Mucosa of rectum (tissue), 2 donors: Measurements from ENCODE around the gene APOE.
A peak's percentile ranks its signal among the peaks of the same experiment; 100 is the strongest.

Experiments
- H3K27ac ChIP-seq, 2 donors: one replicate each; pipeline ENCODE4 v1.7.0; 2013; ENCODE audit warnings: inconsistent platforms in 2 of 2, low read depth in 2 of 2, low read length in 2 of 2
- H3K27me3 ChIP-seq, 2 donors: one replicate each; pipeline ENCODE4 v1.7.0; 2013; ENCODE audit warnings: low read length in 2 of 2; ENCODE audit not compliant: control insufficient read depth in 2 of 2, insufficient read depth in 2 of 2
- H3K36me3 ChIP-seq, 2 donors: one replicate each; pipeline ENCODE4 v1.7.0; 2013; ENCODE audit warnings: low read length in 2 of 2; ENCODE audit not compliant: control insufficient read depth in 2 of 2, insufficient read depth in 2 of 2
- H3K4me1 ChIP-seq, 2 donors: one replicate each; pipeline ENCODE4 v1.7.0; 2013; ENCODE audit warnings: low read length in 2 of 2, mild to moderate bottlenecking in 1 of 2; ENCODE audit not compliant: control insufficient read depth in 2 of 2, insufficient read depth in 2 of 2
- H3K4me3 ChIP-seq, 2 donors: one replicate each; pipeline ENCODE4 v1.7.0; 2013; ENCODE audit warnings: low read length in 2 of 2
- H3K9ac ChIP-seq, 2 donors: one replicate each; pipeline ENCODE4 v1.7.0; 2013; ENCODE audit warnings: low read length in 2 of 2, low read depth in 1 of 2, mild to moderate bottlenecking in 1 of 2
- H3K9me3 ChIP-seq, 2 donors: one replicate each; pipeline ENCODE4 v1.7.0; 2013; ENCODE audit warnings: low read length in 2 of 2; ENCODE audit not compliant: control insufficient read depth in 2 of 2
- donor health status: healthy.
- donor health status: Normal muscosa, but diverticular disease.

The APOE gene

GRCh38 chr19:44893332-44894051, 12.1 kb upstream of the APOE start:
- peaks cover 23 to 47% of the 10 kb centered on the region in 2 donors for H3K36me3 ChIP-seq
- peaks cover 18 to 20% of the 10 kb centered on the region in 2 donors for H3K4me1 ChIP-seq
- no peaks in the 10 kb centered on the region for H3K9me3 ChIP-seq
- no peak overlapping the region for H3K9ac ChIP-seq
- no peak overlapping the region for H3K27ac ChIP-seq
- H3K4me3 ChIP-seq, result no peak overlapping the region
- no peaks in the 10 kb centered on the region for H3K27me3 ChIP-seq

GRCh38 chr19:44894052-44894400, 11.6 kb upstream of the APOE start:
- Histone ChIP-seq H3K27me3 (no peaks in the 10 kb centered on the region), H3K9ac (no peak overlapping the region), H3K36me3 (peaks cover 23 to 47% of the 10 kb centered on the region in 2 donors), H3K9me3 (no peaks in the 10 kb centered on the region), H3K27ac (no peak overlapping the region), H3K4me1 (peaks cover 18 to 20% of the 10 kb centered on the region in 2 donors), H3K4me3 (no peak overlapping the region)

GRCh38 chr19:44894946-44895345, 10.7 kb upstream of the APOE start:
- Histone ChIP-seq H3K4me3 (no peak overlapping the region), H3K27ac (no peak overlapping the region), H3K4me1 (peaks cover 14 to 15% of the 10 kb centered on the region in 2 donors), H3K9ac (no peak overlapping the region), H3K9me3 (no peaks in the 10 kb centered on the region), H3K36me3 (peaks cover 25 to 49% of the 10 kb centered on the region in 2 donors), H3K27me3 (no peaks in the 10 kb centered on the region)

GRCh38 chr19:44897835-44898234, 7.8 kb upstream of the APOE start:
- Histone ChIP-seq H3K9me3 (no peaks in the 10 kb centered on the region), H3K4me1 (no peaks in the 10 kb centered on the region), H3K27me3 (no peaks in the 10 kb centered on the region), H3K36me3 (peaks cover 37 to 66% of the 10 kb centered on the region in 2 donors), H3K9ac (no peak overlapping the region), H3K4me3 (no peak overlapping the region), H3K27ac (no peak overlapping the region)

- H3K36me3 ChIP-seq, result peaks cover 28 to 47% of the 10 kb centered on the region in 2 donors
- H3K27me3 ChIP-seq, result peaks cover 3 to 4% of the 10 kb centered on the region in 2 donors
- no peak overlapping the region for H3K4me3 ChIP-seq
- H3K9ac ChIP-seq, result no peak overlapping the region
- no peak overlapping the region for H3K27ac ChIP-seq
- peaks cover 5 to 6% of the 10 kb centered on the region in 2 donors for H3K4me1 ChIP-seq
- H3K9me3 ChIP-seq, result no peaks in the 10 kb centered on the region
These were observed 5.0 kb upstream of the APOE start for GRCh38 chr19:44900328-44901244.

GRCh38 chr19:44903216-44903601, 2.4 kb upstream of the APOE start:
- no peak overlapping the region for H3K27ac ChIP-seq
- H3K9ac ChIP-seq, result no peak overlapping the region

GRCh38 chr19:44903602-44904425, 1.8 kb upstream of the APOE start:
- peaks cover 5 to 9% of the 10 kb centered on the region in 2 donors for H3K4me1 ChIP-seq
- peak overlapping the region in 1 of 2 donors; percentile 12 for H3K9ac ChIP-seq
- peaks cover 14 to 25% of the 10 kb centered on the region in 2 donors for H3K36me3 ChIP-seq
- no peak overlapping the region for H3K4me3 ChIP-seq
- peaks cover 8 to 11% of the 10 kb centered on the region in 2 donors for H3K27me3 ChIP-seq
- no peaks in the 10 kb centered on the region for H3K9me3 ChIP-seq
- no peak overlapping the region for H3K27ac ChIP-seq

More at GRCh38 chr19:44903216-44903601, 2.4 kb upstream of the APOE start:
- Histone ChIP-seq H3K9me3 (no peaks in the 10 kb centered on the region), H3K4me1 (peaks cover 5 to 9% of the 10 kb centered on the region in 2 donors), H3K36me3 (peaks cover 14 to 25% of the 10 kb centered on the region in 2 donors), H3K27me3 (peaks cover 8 to 11% of the 10 kb centered on the region in 2 donors), H3K4me3 (no peak overlapping the region)

- Histone ChIP-seq H3K4me1 (peaks cover 5 to 9% of the 10 kb centered on the region in 2 donors), H3K27ac (no peak overlapping the region), H3K9ac (no peak overlapping the region), H3K9me3 (no peaks in the 10 kb centered on the region), H3K4me3 (no peak overlapping the region), H3K36me3 (peaks cover 14 to 25% of the 10 kb centered on the region in 2 donors), H3K27me3 (peaks cover 8 to 11% of the 10 kb centered on the region in 2 donors)
These were observed 1.1 kb upstream of the APOE start for GRCh38 chr19:44904426-44904994.

- H3K27ac ChIP-seq, result no peak overlapping the region
- peaks cover 8 to 11% of the 10 kb centered on the region in 2 donors for H3K27me3 ChIP-seq
- no peak overlapping the region for H3K9ac ChIP-seq
- H3K36me3 ChIP-seq, result peaks cover 0 to 3% of the 10 kb centered on the region in 2 donors
- H3K9me3 ChIP-seq, result no peaks in the 10 kb centered on the region
- peaks cover 7 to 12% of the 10 kb centered on the region in 2 donors for H3K4me1 ChIP-seq
- no peak overlapping the region for H3K4me3 ChIP-seq
These were observed 2.0 kb downstream of the APOE start for GRCh38 chr19:44907613-44908012.
